Left lung (tissue), 14 donors: ENCODE measurements around the gene WNT2B. TPM values are rescaled to one million over a fixed set of nuclear protein-coding genes. Genes with fewer than 3 reads are reported as not detected.

Experiments
- ATAC-seq: fragments of 200-7000 bp; cut with Tn5 transposase; one replicate; pipeline ENCODE4 v1.9.1; 2020; ENCODE audit warnings: moderate library complexity
- DNase-seq, 4 donors: peaks; one replicate each; pipeline ENCODE4 v3.0.0-alpha.2; 2013 to 2020
- H3K27ac ChIP-seq, 2 donors: fragments of 200-600 bp; sonication (generic) in 1 of 2; one replicate each; pipeline versions ENCODE4 v1.5.0 to v1.8.0; 2020 to 2021
- H3K27me3 ChIP-seq, 2 donors: fragments of 200-600 bp; sonication (generic) in 1 of 2; one replicate each; pipeline versions ENCODE4 v1.5.0 to v1.8.0; 2020 to 2021
- H3K36me3 ChIP-seq, 2 donors: fragments of 200-600 bp; sonication (generic) in 1 of 2; one replicate each; pipeline versions ENCODE4 v1.5.0 to v1.8.0; 2020 to 2021
- H3K4me1 ChIP-seq, 2 donors: fragments of 200-600 bp; one replicate each; pipeline ENCODE4 v1.8.0; 2021
- H3K4me3 ChIP-seq, 2 donors: fragments of 200-600 bp; sonication (generic) in 1 of 2; one replicate each; pipeline versions ENCODE4 v1.5.0 to v1.8.0; 2020 to 2021; ENCODE audit warnings: mild to moderate bottlenecking in 1 of 2
- H3K9me3 ChIP-seq, 2 donors: fragments of 200-600 bp; sonication (generic) in 1 of 2; one replicate each; pipeline versions ENCODE4 v1.5.0 to v1.8.0; 2020 to 2021
- intact Hi-C, 2 donors: fragments of 100-400 bp; cut with DNase I; formaldehyde crosslinking; loops; one replicate each; pipeline versions ENCODE4 v1.11.2 to v1.14.2; 2022
- long read RNA-seq, 12 donors: library from polyadenylated mRNA in 2 of 12; unstranded in 2 of 12; transcript quantifications; one replicate each; pipeline ENCODE4 v2.0.0 and lab custom pipeline, GENCODE V29; 2019 to 2026
- polyA plus RNA-seq, 6 donors: library from polyadenylated mRNA; unstranded; fragments of 120-200 nt; gene quantifications; one replicate each; pipeline ENCODE4 v1.2.1, GENCODE V29; 2013; ENCODE audit not compliant: insufficient read length in 6 of 6
- total RNA-seq, 2 donors: library from RNA; stranded (reverse); fragmentation: NEBNext Ultra II Directional; extraction: Animal tissue kit (Norgen Biotek cat#: 25700); gene quantifications; one replicate each; pipeline ENCODE4 v1.2.1, GENCODE V29; 2021
- TF ChIP-seq, protein P1 (sequence below), 2 donors: fragments of 200-600 bp; sonication (generic) in 1 of 2; IDR thresholded peaks; one replicate each; pipeline versions ENCODE4 v1.5.0 to v1.8.0; 2021; ENCODE audit warnings: antibody characterized with exemption in 2 of 2
- donor health status: DM: no; HTN: yes; CAD: no.
- donor health status: DM: no; HTN: no; CAD: no.

Gene WNT2B
- total RNA-seq: 1 to 10 TPM; 4.5 to 5.3 TPM
- 1 to 10 TPM; 3.6 to 6.1 (median 5.0) TPM for polyA plus RNA-seq
- long read RNA-seq, donor 1, partial matches to known transcripts: 16 of 17 reads
- long read RNA-seq, donor 1, other reads (novel, unspliced or antisense): 0 of 17 reads
- long read RNA-seq, donor 2: 0 reads
- long read RNA-seq, donor 3, partial matches to known transcripts: 12 of 12 reads
- long read RNA-seq, donor 3, other reads (novel, unspliced or antisense): 0 of 12 reads
- long read RNA-seq, donor 4, partial matches to known transcripts: 0 of 2 reads
- long read RNA-seq, donor 4, other reads (novel, unspliced or antisense): 1 of 2 reads
- long read RNA-seq, donor 5, partial matches to known transcripts: 36 of 36 reads
- long read RNA-seq, donor 5, other reads (novel, unspliced or antisense): 0 of 36 reads
- long read RNA-seq, donor 6, partial matches to known transcripts: 0 of 1 reads
- long read RNA-seq, donor 6, other reads (novel, unspliced or antisense): 0 of 1 reads
- long read RNA-seq, donor 7: 0 reads
- long read RNA-seq, donor 8, partial matches to known transcripts: 21 of 22 reads
- long read RNA-seq, donor 8, other reads (novel, unspliced or antisense): 0 of 22 reads
- long read RNA-seq, donor 9: 0 reads
- long read RNA-seq, donor 10, partial matches to known transcripts: 0 of 2 reads
- long read RNA-seq, donor 10, other reads (novel, unspliced or antisense): 0 of 2 reads
- long read RNA-seq, donor 11, partial matches to known transcripts: 18 of 18 reads
- long read RNA-seq, donor 11, other reads (novel, unspliced or antisense): 0 of 18 reads
- long read RNA-seq, donor 12, partial matches to known transcripts: 12 of 12 reads
- long read RNA-seq, donor 12, other reads (novel, unspliced or antisense): 0 of 12 reads

DNA sequence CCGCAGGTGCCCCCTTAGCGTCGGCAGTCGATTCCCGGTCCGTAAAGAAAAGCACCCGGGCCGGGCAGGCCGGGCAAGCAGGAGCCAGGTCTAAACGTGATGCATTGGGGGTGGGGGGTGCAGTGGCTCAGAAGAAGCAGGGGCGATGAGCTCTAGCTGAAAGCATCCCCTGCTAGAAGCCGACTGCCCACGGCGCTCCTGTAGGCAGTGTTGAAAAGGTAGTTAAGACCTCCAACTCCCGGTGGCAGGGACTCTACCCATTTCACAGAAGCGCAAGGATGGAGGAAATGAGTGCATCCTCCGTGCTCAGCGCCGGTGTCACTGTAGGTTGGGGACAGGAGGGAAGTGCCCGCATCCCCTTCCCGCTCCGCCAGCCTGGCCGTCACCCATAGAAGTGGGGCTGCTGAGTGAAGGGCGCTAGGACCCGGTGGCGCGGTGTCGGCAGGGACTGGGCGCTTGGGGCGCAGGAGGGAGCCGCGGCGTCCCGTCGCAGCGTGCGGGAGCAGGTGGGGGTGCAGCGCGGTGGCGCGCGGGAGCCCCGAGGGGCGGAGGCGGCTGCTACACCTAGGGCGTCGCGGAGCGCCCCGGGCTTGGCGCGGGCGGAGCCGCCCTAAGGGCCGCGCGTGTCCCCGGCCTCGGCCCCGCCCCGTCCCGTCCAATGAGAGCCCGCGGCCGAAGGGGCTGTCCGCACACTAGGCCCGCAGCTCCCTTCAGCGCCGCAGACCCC is at the start of gene WNT2B:
TSS of gene WNT2B (plus strand) at position 688 of the 727 bp plus-strand sequence. CDS start 298 bp downstream, outside the sequence.
- Histone ChIP-seq H3K4me1 (peaks cover 5 to 21% of the 10 kb centered on the region in 2 donors), H3K36me3 (no peaks in the 10 kb centered on the region), H3K9me3 (no peaks in the 10 kb centered on the region), H3K27ac (no peak within 1 kb of the TSS), H3K4me3 (peak within 1 kb of the TSS; percentile 50), H3K27me3 (peaks cover 25 to 72% of the 10 kb centered on the region in 2 donors)
- TF ChIP-seq, protein P1, sequence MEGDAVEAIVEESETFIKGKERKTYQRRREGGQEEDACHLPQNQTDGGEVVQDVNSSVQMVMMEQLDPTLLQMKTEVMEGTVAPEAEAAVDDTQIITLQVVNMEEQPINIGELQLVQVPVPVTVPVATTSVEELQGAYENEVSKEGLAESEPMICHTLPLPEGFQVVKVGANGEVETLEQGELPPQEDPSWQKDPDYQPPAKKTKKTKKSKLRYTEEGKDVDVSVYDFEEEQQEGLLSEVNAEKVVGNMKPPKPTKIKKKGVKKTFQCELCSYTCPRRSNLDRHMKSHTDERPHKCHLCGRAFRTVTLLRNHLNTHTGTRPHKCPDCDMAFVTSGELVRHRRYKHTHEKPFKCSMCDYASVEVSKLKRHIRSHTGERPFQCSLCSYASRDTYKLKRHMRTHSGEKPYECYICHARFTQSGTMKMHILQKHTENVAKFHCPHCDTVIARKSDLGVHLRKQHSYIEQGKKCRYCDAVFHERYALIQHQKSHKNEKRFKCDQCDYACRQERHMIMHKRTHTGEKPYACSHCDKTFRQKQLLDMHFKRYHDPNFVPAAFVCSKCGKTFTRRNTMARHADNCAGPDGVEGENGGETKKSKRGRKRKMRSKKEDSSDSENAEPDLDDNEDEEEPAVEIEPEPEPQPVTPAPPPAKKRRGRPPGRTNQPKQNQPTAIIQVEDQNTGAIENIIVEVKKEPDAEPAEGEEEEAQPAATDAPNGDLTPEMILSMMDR (IDR thresholded peaks at IDR 0.05): no peak
- ATAC-seq (peak; percentile 62), DNase-seq (peak in 2 of 4 donors; percentile 38 to 84)
- intact Hi-C loops: loop anchor here in 1 of 2 donors (10.0 kb wide), 1 partner anchor 106 kb away; the partner anchor contains the start of genes CAPZA1 and ST7L

DNA sequence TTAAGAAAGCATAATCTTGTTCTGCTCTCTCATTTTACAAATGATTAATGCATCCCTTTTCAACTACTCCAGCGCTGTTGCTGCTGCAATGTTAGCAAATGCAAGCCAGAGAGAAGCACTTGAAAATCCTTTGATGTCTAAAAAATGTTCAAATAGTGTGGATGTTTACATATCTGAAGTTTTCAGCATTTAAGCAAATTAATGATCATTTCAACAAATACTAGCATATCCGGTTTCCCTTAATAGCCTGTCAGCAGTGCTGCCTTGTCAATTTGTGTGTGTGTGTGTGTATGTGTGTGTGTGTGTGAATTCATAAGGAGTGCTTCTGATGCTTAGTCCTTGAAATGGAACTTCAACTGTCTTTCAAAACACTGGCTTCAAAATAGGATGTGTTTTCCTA is 48.1 kb upstream of the WNT2B start:
- Histone ChIP-seq H3K36me3 (peaks cover 0 to 21% of the 10 kb centered on the region in 2 donors), H3K4me3 (no peak overlapping the region), H3K27me3 (no peaks in the 10 kb centered on the region), H3K27ac (peak overlapping the region; percentile 63 to 68), H3K9me3 (no peaks in the 10 kb centered on the region), H3K4me1 (peaks cover 13 to 32% of the 10 kb centered on the region in 2 donors)
- intact Hi-C loops: loop anchor here (5.0 to 10.0 kb wide), 2 partner anchors 63 to 66 kb away; partner anchors contain the start of gene CTTNBP2NL (in 2 of the 2)
- TF ChIP-seq, protein P1 (IDR thresholded peaks at IDR 0.05): no peak
- ATAC-seq: peak; percentile 26
- peak in 1 of 4 donors; percentile 52 for DNase-seq

DNA sequence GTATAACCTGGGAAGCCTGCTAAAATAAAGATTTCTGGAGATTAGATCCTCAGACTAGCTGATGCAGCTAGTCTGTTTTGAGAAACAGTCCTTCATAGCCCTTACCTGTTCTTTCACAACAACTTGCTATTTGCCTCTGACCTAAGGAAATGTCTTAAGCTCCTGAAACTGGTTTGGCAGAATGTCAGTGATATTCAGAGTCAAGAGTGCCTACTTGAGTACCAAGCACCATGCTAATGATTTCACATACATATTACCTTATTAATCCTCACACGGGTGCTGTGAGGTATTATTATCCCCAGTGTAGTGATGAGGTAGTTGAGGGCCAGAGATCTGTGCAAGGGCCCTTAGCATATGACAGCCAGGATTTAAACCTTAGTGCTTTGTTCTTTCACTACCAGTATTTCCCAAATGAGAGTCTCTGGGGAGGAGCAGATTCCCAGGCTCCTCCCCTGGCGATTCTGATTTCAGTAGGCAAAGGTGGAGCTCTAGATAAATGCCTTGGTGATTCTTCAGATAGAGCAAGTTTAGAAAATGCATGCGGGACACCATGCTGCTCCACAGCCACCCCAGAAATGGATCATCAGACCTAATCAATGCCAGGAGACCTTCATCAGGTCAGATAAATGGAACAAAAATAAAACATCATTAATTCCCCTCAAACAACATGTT is 47.4 kb upstream of the WNT2B start:
- intact Hi-C loops: loop anchor here (5.0 to 10.0 kb wide), 2 partner anchors 64 to 67 kb away; partner anchors contain the start of gene CTTNBP2NL (in 2 of the 2)
- peak; percentile 57 for ATAC-seq
- TF ChIP-seq, protein P1 (IDR thresholded peaks at IDR 0.05): no peak
- H3K4me3 ChIP-seq: no peak overlapping the region
- peaks cover 0 to 14% of the 10 kb centered on the region in 2 donors for H3K36me3 ChIP-seq
- H3K4me1 ChIP-seq: peaks cover 17 to 40% of the 10 kb centered on the region in 2 donors
- DNase-seq: peak in 1 of 4 donors; percentile 80
- no peaks in the 10 kb centered on the region for H3K9me3 ChIP-seq
- no peaks in the 10 kb centered on the region for H3K27me3 ChIP-seq
- H3K27ac ChIP-seq: peak overlapping the region; percentile 68 to 82

DNA sequence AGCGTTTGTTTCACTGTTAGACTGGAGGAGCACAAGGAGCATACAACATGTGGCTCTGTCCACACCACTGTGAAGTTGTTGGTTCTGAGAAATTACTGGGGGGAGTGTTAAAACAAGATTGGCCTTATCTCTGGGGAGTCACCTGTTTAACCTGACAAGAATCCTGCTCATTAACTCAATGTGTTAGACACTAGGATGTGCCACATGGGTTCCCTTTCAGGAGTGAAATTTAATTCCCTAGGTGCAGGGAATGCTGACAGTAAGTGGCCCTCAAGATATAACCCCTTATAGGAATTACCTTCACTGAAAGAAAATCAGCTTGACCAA is 45.8 kb upstream of the WNT2B start:
- Histone ChIP-seq H3K27ac (peak overlapping the region in 1 of 2 donors; percentile 82), H3K4me1 (peaks cover 24 to 48% of the 10 kb centered on the region in 2 donors), H3K4me3 (no peak overlapping the region), H3K36me3 (peaks cover 0 to 3% of the 10 kb centered on the region in 2 donors), H3K9me3 (no peaks in the 10 kb centered on the region), H3K27me3 (no peaks in the 10 kb centered on the region)
- TF ChIP-seq, protein P1 (IDR thresholded peaks at IDR 0.05): no peak
- intact Hi-C loops: loop anchor here (5.0 to 10.0 kb wide), 2 partner anchors 66 to 68 kb away; partner anchors contain the start of gene CTTNBP2NL (in 2 of the 2)
- ATAC-seq: no peak
- no peak for DNase-seq
